Stomach (tissue), 4 donors: ENCODE results near the gene FCN3.

Experiments used
- CTCF ChIP-seq, 7 experiments: fragments of 450-650 bp in 4 of 7; fragments of 200-600 bp in 3 of 7; sonication (generic) in 3 of 7; IDR thresholded peaks; one replicate each; pipeline ENCODE4 v1.5.1; 2016 to 2019; ENCODE audit warnings: antibody characterized with exemption in 7 of 7, control low read depth in 2 of 7, mild to moderate bottlenecking in 1 of 7
- EP300 ChIP-seq: sonication (generic); formaldehyde crosslinking; IDR thresholded peaks from one replicate; pipeline ENCODE4 v1.6.1; 2017; ENCODE audit warnings: antibody characterized with exemption
- POLR2A ChIP-seq, 4 donors: fragments of 450-650 bp; IDR thresholded peaks; one replicate each; pipeline ENCODE4 v1.6.1; 2016; ENCODE audit warnings: antibody characterized with exemption in 4 of 4, control low read depth in 2 of 4, mild to moderate bottlenecking in 1 of 4, moderate library complexity in 1 of 4
- POLR2AphosphoS5 ChIP-seq, 3 donors: sonication (generic); formaldehyde crosslinking; IDR thresholded peaks; one replicate each; pipeline ENCODE4 v1.6.1; 2016; ENCODE audit warnings: antibody characterized with exemption in 3 of 3

DNA sequence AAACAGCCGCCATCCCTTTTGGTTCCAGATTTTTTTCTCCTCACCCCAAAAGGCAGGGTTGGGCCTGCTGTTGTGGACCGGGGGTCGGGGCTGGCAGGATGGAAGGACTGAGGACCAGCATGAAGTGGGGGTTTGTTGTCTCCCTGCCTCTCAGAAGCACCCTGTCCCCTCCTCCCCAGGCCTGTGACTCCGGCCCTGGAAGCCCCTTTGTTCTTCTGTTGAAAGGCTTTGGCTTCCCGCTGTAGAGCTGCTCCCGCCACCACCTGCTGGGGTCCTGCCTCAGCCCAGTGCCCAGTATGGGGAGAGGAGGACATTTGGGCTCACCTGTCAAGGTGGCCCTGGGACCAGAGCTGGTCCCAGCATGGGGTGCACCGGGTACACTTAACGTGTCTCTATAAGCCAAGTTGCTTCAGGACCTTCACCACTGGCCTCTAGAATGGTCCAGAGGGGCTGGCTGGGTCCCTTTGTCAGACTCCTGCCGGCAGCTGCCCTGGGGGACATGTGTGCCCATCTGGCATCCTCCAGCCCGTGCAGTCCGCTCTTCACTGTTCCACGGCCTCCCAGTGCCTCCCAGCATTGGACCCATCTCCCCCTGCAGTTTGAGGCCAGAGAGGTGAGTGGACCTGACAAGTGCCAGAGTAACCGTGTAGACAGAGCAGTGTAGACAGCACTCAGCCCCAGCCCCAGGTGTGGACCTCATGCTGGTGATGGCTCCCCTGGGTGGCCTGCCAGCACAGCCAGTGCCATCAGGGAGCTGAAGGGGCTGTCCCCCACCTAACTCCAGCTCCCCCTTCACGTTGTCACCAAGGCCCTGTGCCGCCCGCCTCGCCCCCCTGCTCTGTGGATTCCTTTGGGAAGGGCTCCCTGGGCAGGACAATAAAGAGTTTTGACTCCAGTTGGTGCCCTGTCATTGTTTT, 38.9 kb downstream of the FCN3 start:
- TF ChIP-seq POLR2AphosphoS5 (IDR thresholded peaks at IDR 0.05) = no peak
- TF ChIP-seq CTCF (IDR thresholded peaks at IDR 0.05) = no peak
- no peak for TF ChIP-seq POLR2A (IDR thresholded peaks at IDR 0.05)
- TF ChIP-seq EP300 = no peak
